K562 (cell line): ENCODE results near the gene CLIP1. TPM values are rescaled to one million over a fixed set of nuclear protein-coding genes. Genes with fewer than 3 reads are reported as not detected.

Experiments used
- CLOCK ChIP-seq: fragments of 250-450 bp; sonication (Bioruptor Pico); IDR thresholded peaks from 2 replicates; pipeline ENCODE4 v1.4.0; 2020; ENCODE audit warnings: mild to moderate bottlenecking, moderate library complexity, borderline replicate concordance
- HCFC1 ChIP-seq: IDR thresholded peaks from 2 replicates; pipeline ENCODE4 v1.6.1; 2012; ENCODE audit warnings: low read depth, low read length, improper control_type of control experiment
- HDAC6 ChIP-seq: IDR thresholded peaks from 2 replicates; pipeline ENCODE4 v1.6.1; 2012; ENCODE audit warnings: low read depth, mild to moderate bottlenecking, control low read depth, inconsistent platforms, low read length, moderate library complexity
- HMGN3 ChIP-seq: IDR thresholded peaks from 2 replicates; pipeline ENCODE4 v1.6.1; 2011; ENCODE audit warnings: borderline replicate concordance, low read depth, mild to moderate bottlenecking, mixed read lengths, low read length; ENCODE audit not compliant: insufficient read length; ENCODE audit errors: extremely low read depth
- HNRNPK ChIP-seq: fragments of 200-400 bp; formaldehyde crosslinking; IDR thresholded peaks from one replicate; pipeline ENCODE4 v1.6.1; 2018; ENCODE audit warnings: mild to moderate bottlenecking, low read depth, low read length; ENCODE audit not compliant: poor library complexity, severe bottlenecking
- KLF13 ChIP-seq: fragments of 450-650 bp; IDR thresholded peaks from 2 replicates; pipeline ENCODE4 v1.6.1; 2016; ENCODE audit warnings: missing genetic modification characterization, low read depth, mild to moderate bottlenecking, missing compliant biosample characterization, moderate library complexity, borderline replicate concordance
- KLF16 ChIP-seq: IDR thresholded peaks from 2 replicates; pipeline ENCODE4 v1.6.1; 2016; ENCODE audit warnings: antibody characterized with exemption
- KLF6 ChIP-seq: fragments of 250-450 bp; sonication (Bioruptor Pico); IDR thresholded peaks from 2 replicates; pipeline ENCODE4 v1.4.0; 2020; ENCODE audit warnings: mild to moderate bottlenecking, moderate library complexity, borderline replicate concordance
- LEF1 ChIP-seq: fragments of 450-650 bp; IDR thresholded peaks from 2 replicates; pipeline ENCODE4 v1.6.1; 2016; ENCODE audit warnings: mild to moderate bottlenecking
- MECOM ChIP-seq: fragments of 250-450 bp; sonication (Bioruptor Pico); IDR thresholded peaks from 2 replicates; pipeline ENCODE4 v1.8.0; 2022; ENCODE audit warnings: inconsistent platforms
- MIER1 ChIP-seq: fragments of 450-650 bp; IDR thresholded peaks from 2 replicates; pipeline ENCODE4 v1.6.1; 2016; ENCODE audit warnings: antibody characterized with exemption, mild to moderate bottlenecking, low read depth
- MXI1 ChIP-seq: IDR thresholded peaks from 2 replicates; pipeline ENCODE4 v1.6.1; 2011; ENCODE audit warnings: low read depth, mild to moderate bottlenecking, improper control_type of control experiment, low read length
- NCOA1 ChIP-seq: fragments of 450-650 bp; IDR thresholded peaks from 2 replicates; pipeline ENCODE4 v1.6.1; 2016; ENCODE audit warnings: low read depth
- NCOA4 ChIP-seq: fragments of 450-650 bp; IDR thresholded peaks from 2 replicates; pipeline ENCODE4 v1.6.1; 2018; ENCODE audit warnings: mild to moderate bottlenecking; ENCODE audit not compliant: partially characterized antibody
- NFIX ChIP-seq: fragments of 250-450 bp; sonication (Bioruptor Pico); IDR thresholded peaks from 2 replicates; pipeline ENCODE4 v1.4.0; 2020; ENCODE audit warnings: low read depth, mild to moderate bottlenecking, moderate library complexity
- NKRF ChIP-seq: fragments of 450-650 bp; IDR thresholded peaks from 2 replicates; pipeline ENCODE4 v1.6.1; 2016; ENCODE audit warnings: borderline replicate concordance
- POLR2AphosphoS5 ChIP-seq: IDR thresholded peaks from 2 replicates; pipeline ENCODE4 v1.6.1; 2011; ENCODE audit warnings: mild to moderate bottlenecking, low read depth, low read length, moderate library complexity; ENCODE audit not compliant: control insufficient read depth, insufficient read depth
- SNRNP70 ChIP-seq: fragments of 200-400 bp; formaldehyde crosslinking; optimal IDR thresholded peaks from 2 replicates; pipeline ENCODE3; 2017; ENCODE audit warnings: low read depth, low read length
- TBL1XR1 ChIP-seq, 2 experiments: IDR thresholded peaks; 2 replicates each; pipeline ENCODE4 v1.6.1; 2012; ENCODE audit warnings: improper control_type of control experiment in 2 of 2, low read length in 2 of 2, mild to moderate bottlenecking in 1 of 2
- ZNF282 ChIP-seq: sonication (generic); formaldehyde crosslinking; IDR thresholded peaks from 2 replicates; pipeline ENCODE4 v1.8.1; 2023; ENCODE audit warnings: missing genetic modification reagents
- ZNF518B ChIP-seq: fragments of 250-450 bp; sonication (Bioruptor Pico); IDR thresholded peaks from 2 replicates; pipeline ENCODE4 v1.5.0; 2021; ENCODE audit warnings: mild to moderate bottlenecking, moderate library complexity
- polyA plus RNA-seq, 8 experiments: library from polyadenylated mRNA; depleted of rRNA in 4 of 8; stranded (reverse) in 5 of 8; unstranded in 3 of 8; fragments of >200 nt; fragmentation: Nextera tagmentation in 2 of 8; fragmentation: Illumina TruSeq in 1 of 8; extraction: Ambion mirVana in 2 of 8; extraction: Trizol in 1 of 8; gene quantifications; 2 replicates each; pipeline versions ENCODE4 v1.2.1 to v1.2.3, GENCODE V29; 2011 to 2014; ENCODE audit warnings: inconsistent platforms in 1 of 8, missing spikeins in 1 of 8
- total RNA-seq, 7 experiments: library from RNA; depleted of rRNA in 6 of 7; stranded (reverse); fragments of >200 nt in 6 of 7; fragmentation: Illumina TruSeq in 2 of 7; extraction: Trizol in 2 of 7; gene quantifications; 2 replicates each; pipeline versions ENCODE4 v1.2.1 to v1.2.3, GENCODE V29; 2011 to 2021; ENCODE audit warnings: low replicate concordance in 1 of 7

Gene CLIP1
- total and polyA plus RNA-seq, 9 of the 15 experiments (the other 6 are each of a cell fraction or from before 2014, with no cell fraction given), result 5.8 to 33.9 (median 27.6) TPM

- TF ChIP-seq MIER1, result no peak
- TF ChIP-seq NCOA4, result no peak
- no peak for TF ChIP-seq MXI1
- no peak; the same call in 1 of the 2 replicates for TF ChIP-seq KLF6 (CRISPR knock-in tag)
- no peak for TF ChIP-seq MECOM (CRISPR knock-in tag)
- no peak for TF ChIP-seq KLF13 (tag)
- TF ChIP-seq HDAC6, result no peak
- TF ChIP-seq NKRF, result no peak
- no peak for TF ChIP-seq POLR2AphosphoS5
- no peak for TF ChIP-seq LEF1
- TF ChIP-seq CLOCK (CRISPR knock-in tag), result no peak
- TF ChIP-seq NFIX (CRISPR knock-in tag), result no peak
- no peak for TF ChIP-seq HCFC1
- TF ChIP-seq TBL1XR1 (IDR thresholded peaks at IDR 0.05; ENCODE audit: low read length in 2 of 2), result no peak
- no peak for TF ChIP-seq KLF16
- no peak for TF ChIP-seq ZNF518B (CRISPR knock-in tag)
- TF ChIP-seq ZNF282 (CRISPR knock-in tag), result no peak
- TF ChIP-seq HMGN3, result no peak
- TF ChIP-seq HNRNPK, result no peak
- TF ChIP-seq SNRNP70, result no peak
- no peak for TF ChIP-seq NCOA1
Observed at GRCh38 chr12:122368361-122369073, 54.0 kb downstream of the CLIP1 start (continued).
